C4-2B (cell line): ENCODE results near the gene PCNT.
A peak's percentile ranks its signal among the peaks of the same experiment; 100 is the strongest.

Experiments used
- H3K27ac ChIP-seq: fragments of 450-650 bp; 2 replicates; pipeline ENCODE4 v1.5.1; 2017
- CTCF ChIP-seq: fragments of 450-650 bp; conservative IDR thresholded peaks from 2 replicates; pipeline ENCODE4 v1.5.1; 2017; ENCODE audit warnings: mild to moderate bottlenecking
- ZFX ChIP-seq: fragments of 450-650 bp; IDR thresholded peaks from 2 replicates; pipeline ENCODE4 v1.6.1; 2017

The PCNT gene

DNA sequence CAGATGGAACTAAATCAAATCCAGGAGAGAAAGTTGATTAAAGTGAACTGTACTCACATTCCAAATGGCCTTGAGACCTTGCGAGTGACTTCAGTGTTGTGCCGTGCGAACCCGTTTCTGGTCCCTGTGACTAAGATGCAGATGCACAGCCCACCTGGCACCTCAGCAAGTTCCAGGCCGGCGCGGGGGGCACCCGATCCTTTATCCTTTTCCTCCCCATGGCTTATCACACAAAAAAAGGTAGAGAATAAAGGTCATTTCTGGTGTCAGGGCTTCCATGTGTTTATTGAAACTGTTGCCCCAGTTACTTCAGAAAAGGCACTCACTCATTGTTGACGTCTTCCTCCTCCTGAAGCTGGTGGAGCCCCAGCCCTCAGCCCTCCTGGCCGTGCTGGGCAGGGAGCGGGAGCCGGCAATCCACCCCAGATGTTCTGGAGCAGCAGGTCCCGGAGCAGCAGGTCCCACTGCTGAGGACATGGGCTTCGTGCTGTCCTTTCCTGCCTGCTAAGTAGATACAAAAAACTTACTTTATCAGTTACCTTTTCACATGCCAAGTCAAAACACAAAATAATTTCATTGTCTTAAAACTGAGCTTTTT is 53.0 kb downstream of the PCNT start:
- TF ChIP-seq CTCF (no peak), ZFX (no peak)
- no peak overlapping the region for H3K27ac ChIP-seq

DNA sequence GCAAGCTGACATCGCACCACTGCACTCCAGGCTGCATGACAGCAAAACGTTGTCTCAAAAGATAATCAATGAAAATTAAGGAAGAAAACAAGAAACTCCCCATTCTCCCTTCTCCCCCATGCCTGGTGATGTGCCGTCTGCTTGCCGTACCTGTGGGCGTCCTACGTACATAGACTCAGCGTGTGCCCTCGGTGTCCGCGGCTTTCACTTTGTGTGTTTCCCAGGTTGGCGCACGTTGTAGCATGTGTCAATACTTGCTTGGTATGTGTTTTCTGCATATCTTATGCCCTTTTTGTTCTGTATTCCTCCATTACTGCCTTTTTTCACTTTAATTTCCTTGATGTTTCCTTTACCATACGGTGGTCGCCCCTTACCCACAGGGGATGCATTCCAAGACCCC is 53.8 kb downstream of the PCNT start:
- TF ChIP-seq ZFX: no peak
- TF ChIP-seq CTCF: no peak
- no peak overlapping the region for H3K27ac ChIP-seq

DNA sequence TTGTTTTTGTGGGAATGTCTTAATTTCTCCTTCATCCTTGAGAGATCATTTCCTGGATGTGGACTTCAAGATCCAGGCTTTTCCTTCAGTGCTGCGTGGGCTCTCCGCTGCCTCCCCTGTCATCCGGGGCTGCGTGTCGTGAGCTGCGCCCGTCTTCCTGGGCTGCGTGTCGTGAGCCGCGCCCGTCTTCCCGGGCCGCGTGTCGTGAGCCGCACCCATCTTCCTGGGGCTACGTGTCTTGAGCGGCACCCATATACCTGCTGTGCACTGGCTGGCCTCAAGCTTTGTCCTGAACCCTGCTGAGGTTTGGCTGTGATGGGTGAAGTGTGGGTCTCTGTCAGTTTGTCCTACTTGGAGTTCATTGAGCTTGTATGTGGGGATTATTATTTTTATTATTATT is 55.1 kb downstream of the PCNT start:
- TF ChIP-seq ZFX (no peak), CTCF (no peak)
- peak overlapping the region; percentile 42 for H3K27ac ChIP-seq

- TF ChIP-seq ZFX (no peak), CTCF (no peak)
These were observed 55.7 kb downstream of the PCNT start for GRCh38 chr21:46379691-46380090.

DNA sequence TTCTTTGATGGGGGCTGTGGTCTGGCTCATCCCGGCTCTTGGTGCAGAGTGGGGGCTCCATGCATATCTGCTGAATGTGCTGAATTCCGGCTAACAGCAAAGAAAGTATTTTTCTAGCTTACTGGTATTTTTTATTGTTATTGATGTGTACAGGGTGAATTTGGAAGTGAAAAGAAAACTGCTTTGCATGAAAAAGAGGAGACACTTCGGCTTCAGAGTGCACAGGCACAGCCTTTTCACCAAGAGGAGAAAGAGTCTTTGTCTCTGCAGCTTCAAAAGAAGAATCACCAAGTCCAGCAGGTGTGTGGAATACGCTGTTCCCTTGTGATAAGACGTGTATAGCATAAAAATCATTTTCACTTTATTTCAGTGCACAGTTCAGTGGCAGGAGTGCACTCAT is 57.6 kb downstream of the PCNT start:
- no peak overlapping the region for H3K27ac ChIP-seq
- TF ChIP-seq CTCF: no peak
- TF ChIP-seq ZFX: no peak

More at GRCh38 chr21:46379691-46380090, 55.7 kb downstream of the PCNT start:
- H3K27ac ChIP-seq: peak overlapping the region; percentile 42

- no peak overlapping the region for H3K27ac ChIP-seq
These were observed 60.6 kb downstream of the PCNT start for GRCh38 chr21:46384556-46384955.

More at GRCh38 chr21:46384556-46384955, 60.6 kb downstream of the PCNT start:
- TF ChIP-seq CTCF: no peak
- TF ChIP-seq ZFX: no peak
